ENCODE data around the gene CDC25C.

CDC25C gene

DNA sequence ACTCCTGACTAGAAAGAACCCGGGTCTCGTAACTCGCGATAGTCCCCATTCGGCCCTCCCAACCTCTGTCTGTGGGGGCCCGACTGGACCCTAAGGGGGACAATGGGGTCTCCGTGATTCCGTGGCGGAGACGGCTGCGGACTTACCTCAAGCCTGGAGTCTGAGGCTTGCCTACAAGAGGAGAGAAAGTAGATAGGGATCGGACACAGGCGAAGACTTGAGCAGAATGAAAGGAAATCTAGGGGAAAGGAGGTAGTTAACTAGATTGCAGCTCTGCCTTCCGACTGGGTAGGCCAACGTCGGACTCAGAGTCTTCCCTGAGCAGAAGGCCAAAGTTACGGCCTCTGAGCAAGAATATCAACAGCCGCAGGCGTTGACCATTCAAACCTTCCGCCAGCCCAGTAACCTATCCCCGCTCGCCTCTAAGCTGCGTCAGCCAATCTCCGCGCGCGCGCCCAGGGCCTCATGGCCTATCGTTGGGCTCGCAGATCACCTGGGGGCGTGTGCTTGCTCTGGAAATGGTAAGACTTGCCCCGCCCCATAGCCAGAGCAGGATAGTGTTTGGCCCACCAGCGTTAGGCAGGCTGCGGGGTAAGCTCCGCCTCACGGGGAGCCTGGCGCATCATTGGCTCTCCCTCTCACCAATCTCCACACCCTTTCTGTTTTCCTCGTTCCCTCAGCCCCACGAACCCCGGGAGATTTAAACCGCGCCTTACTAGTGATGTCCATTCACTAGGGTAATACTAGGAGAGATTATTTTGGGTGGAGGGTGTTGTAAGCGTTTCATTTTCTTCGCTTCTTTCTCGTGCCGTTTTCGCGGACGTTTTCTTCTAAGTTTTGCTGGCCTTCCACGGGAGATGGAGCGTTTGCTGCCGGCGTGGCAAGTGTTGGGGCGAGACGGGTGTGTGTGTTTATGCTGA, at the start of gene CDC25C:
Gene CDC25C, minus strand, starts transcription at position 356 of the 920 bp plus-strand sequence. CDS start 624 bp downstream, outside the sequence.
- peak; percentile 98 for DNase-seq

DNA sequence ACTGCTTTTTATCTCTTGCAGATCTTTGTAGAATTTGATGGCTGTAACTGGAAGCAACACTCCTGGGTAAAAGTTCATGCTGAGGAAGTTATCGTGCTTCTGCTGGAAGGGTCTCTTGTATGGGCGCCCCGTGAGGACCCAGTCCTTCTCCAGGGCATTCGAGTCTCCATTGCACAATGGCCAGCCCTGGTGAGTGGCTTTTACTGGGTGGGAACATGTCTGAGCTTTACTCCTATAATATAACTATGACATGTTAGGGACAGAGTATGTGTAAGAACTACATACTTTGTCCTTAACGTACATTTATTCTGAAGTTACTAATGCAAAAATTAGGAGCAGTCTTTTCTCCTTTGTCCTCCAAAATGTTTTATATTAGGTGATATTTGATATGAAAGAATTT, 41.0 kb upstream of the CDC25C start:
- DNase-seq = no peak

DNA sequence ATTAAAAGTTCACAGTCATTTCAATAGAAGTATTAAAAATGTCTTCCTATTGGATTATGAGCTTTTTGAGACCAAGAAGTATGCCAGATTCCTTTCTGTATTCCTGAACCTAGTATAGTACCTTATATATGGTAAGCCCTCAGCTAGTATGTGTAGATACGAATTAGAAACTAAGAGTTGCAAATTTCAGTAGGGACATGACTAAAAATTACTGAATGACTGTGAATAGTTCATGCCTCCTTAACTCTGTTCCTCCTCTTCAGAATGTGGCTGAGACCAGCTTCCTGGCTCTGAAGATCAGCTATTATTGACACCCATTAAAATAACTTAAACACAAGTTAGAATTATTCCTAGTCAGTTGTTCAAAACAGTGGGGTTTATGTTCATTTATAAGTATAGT, 40.6 kb upstream of the CDC25C start:
- DNase-seq = no peak

DNA sequence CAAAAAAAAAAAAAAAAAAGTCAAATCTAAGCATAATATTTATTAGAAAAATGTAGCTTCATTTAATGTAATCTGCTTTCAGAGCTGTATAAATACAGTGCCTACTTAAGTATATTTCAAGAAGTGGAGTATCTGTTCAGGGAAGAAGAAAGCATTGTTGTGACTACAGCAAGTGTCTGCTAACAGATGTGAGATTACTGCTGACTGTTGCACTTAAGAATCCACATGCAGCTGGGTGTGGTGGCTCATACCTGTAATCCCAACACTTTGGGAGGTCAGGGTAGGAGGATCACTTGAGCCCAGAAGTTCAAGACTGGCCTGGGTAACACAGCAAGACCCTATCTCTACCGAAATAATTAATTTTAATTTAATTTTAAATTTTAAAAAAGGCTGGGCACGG, 39.9 kb upstream of the CDC25C start:
- DNase-seq = no peak

DNA sequence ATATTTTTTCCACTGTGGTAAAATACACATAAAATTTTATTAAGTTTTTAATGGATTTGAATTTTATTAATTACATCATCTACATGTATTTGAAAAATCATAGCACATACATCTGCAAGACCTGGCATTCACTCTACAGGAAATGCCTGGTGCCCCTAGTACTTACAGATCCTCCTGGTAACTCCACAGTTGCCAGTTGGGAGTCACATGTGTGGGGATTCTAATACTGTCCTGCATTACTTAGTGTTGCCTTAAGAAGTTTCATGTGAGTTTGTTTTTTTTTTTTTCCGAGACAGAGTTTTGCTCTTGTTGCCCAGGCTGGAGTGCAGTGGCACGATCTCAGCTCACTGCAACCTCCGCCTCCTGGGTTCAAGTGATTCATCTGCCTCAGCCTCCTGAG, 38.9 kb upstream of the CDC25C start:
- no peak for DNase-seq

DNA sequence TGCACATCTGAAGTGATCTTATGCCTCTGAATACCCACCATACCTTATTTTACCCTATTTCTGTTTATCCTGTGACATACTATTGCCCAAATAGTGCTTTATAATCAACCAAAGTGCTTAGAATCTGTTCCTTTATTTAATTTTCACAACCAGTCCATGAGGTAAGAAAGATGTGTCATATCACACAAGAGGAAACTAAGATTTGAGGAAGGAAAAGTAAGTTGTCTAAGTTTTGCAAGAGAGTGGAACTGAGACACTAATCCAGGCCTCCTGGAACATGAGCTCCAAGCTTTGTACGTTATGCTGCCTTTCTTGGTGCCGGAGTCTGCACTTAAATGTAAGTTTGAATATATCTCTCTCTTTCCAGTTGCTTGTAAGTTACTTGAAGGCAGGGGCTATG, 38.1 kb upstream of the CDC25C start:
- no peak for DNase-seq

DNA sequence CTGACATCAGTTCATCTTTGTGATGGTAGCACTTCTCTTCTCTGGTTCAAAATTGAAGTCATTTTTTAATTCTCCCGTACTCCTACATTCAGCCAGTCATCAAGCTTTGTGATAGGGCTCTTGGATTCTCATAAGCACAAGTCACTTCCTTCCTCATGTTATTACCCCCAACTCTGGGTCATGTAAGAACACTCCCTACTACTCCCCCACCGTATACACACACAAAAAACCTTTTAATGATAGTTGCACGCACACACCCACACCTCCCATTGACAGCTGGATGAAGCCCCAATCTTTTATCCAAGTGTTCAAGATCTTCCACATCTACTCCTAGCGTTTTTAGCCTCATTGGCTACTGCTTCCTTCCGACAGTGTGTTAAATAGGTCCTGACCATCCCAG, 37.7 kb upstream of the CDC25C start:
- no peak for DNase-seq

DNA sequence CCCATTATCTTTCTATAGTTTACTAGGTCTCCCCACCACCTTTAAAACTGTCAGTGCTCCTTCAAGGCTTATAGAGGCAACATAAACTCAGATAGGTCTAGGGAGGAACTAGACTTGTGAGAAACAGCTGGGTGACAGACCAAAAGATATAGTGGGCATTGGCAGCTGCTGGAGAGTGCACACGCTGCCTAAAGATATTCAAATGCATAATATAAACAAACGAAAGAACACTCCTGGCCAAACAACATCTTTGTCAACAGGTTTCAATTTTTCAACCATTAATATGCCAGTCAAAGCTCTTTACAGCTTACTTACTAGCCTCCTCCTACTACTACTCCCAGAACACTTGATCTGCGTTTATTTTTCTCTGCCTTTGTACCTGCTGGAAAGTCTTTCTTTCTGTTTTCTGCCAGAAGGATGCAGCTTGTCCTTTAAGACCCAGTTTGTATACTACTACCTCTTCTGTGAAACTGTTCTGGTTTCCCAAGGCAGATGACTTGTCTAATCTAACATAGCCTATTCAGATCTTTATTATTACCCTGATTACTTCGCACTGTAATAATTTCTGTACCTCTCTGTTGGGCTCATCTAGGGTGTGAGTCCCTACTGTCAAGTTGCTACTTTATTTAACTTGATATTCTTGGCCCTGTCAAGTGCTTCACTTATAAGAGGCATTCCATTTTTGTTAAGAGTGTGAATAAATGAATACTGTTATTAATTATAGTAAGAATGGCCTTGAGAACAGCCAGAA, 35.2 kb upstream of the CDC25C start:
- no peak for DNase-seq

DNA sequence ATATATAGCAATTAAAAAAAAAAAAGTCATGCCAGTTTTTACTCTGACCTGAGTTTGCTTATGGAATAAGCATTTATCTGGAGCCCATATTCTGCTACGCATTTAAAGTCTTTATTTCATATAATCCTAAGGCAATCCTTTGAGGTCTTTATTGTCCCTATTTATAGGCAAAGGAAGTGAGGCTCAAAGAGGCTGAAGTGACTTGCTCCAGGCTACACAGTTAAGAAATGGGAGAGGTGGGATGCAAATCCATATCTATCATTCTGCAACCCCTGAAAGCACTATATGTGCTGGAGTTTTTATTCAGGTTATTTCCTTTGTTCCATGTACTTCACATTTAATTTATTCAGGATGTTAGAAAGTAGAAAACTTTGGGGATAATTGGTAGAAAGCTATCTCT, 33.0 kb upstream of the CDC25C start:
- DNase-seq = no peak

DNA sequence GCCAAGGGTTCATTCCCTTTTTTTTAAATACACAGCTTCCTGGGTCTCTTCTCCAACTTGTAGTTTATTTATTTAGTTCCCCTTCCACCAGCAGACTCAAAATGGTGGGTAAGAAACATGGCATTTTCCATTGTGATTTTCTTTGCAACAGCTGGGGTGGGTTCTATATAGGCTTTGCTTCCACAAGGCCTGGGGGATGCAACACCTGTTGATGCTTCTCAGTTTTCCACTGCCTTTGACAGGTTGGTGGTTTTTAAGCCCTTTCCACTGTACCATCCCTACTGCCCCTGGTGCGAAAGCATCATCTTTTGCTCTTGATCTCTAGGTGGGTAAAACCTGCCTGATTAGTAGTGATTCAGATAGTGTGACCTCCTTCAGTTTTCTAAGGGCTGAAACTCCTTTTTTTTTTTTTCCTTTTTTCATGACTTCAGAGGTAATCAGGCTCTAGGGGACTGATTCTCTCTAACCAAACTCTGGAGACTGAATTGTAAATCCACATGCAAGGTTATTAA, 29.4 kb upstream of the CDC25C start:
- DNase-seq = no peak

DNA sequence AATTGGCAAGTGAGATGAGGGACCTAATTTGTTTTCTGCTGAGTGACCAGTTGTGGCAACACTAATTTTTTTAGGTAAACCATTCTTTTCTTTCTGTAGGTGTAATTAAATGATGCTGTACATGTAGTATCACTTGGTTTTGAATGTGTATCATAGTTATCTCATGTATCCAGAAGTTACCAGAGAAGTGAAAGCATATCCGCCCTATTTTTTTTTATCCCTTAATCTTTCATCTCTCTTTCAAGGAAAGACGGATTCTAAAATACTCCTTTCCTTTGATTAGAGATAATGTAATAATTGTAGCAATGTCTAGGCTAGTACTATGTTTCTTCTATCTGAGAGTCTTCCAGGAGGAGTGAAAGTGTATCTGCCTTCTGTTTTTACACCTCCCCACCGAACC, 28.0 kb upstream of the CDC25C start:
- DNase-seq = no peak

DNA sequence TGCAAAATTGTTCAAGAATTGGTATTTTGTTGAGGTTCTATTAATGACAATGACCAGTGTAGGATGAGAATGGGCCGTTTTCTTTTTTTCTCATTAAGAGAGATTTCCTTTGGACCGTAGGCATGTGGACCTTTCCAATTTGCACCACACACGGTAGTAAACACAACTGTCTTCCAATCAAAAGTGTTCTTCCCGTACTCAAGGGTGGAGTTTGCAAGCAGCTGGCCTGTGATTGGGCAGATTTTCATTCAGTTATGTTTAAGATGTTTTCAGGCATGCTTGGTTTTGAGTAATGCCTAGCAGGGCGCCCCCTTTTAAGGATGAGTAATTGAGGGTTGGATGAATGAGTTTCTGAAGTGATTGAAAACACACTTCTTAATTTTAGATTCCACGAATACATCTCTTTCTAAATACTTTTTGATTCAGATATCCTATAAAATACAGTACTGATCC, 23.3 kb upstream of the CDC25C start:
- peak; percentile 33 for DNase-seq

DNA sequence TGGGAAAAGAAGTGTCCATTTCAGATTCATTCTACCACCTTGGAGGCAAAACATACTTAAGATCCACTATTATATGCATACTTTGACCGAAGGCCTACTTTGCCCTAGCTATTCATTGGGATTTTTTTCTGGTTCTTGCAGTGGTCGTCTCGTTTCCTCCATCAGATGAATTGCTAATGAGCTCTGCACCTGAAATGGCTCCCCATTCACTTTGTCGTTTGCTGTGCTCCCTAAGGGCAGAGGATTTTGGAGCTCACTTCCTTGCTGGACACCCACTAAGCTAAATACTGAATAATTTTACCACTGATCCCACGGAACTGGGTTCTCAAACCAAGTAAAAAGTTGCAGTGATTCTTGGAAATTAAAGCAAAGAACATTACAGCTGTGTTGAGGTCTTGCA, 22.8 kb upstream of the CDC25C start:
- no peak for DNase-seq

DNA sequence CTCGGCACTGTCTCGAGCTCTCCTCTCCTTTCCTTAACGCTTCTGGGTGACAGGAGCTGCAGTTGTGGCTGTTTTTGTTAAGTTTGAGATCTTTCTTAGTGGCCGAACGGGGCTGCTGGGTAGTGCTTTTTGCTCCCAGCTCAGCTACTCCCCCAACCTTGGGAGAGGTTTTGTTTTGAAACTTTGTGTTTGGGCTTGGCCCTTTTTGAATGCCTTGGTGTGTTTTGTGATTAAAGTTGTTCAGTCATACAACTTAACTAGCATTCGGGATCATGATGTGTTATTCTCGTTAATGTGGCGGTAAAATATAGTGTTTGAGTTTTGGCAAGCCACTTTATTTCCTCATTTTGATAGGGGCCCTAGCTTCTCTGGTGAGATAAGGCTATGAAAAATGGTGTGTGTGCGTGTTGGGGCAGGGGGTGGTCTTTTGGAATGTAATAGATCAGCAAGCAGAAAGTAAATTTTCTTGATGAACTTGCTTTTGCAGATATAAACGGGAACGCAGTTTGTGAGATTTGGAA, 22.0 kb upstream of the CDC25C start:
- no peak for DNase-seq

DNA sequence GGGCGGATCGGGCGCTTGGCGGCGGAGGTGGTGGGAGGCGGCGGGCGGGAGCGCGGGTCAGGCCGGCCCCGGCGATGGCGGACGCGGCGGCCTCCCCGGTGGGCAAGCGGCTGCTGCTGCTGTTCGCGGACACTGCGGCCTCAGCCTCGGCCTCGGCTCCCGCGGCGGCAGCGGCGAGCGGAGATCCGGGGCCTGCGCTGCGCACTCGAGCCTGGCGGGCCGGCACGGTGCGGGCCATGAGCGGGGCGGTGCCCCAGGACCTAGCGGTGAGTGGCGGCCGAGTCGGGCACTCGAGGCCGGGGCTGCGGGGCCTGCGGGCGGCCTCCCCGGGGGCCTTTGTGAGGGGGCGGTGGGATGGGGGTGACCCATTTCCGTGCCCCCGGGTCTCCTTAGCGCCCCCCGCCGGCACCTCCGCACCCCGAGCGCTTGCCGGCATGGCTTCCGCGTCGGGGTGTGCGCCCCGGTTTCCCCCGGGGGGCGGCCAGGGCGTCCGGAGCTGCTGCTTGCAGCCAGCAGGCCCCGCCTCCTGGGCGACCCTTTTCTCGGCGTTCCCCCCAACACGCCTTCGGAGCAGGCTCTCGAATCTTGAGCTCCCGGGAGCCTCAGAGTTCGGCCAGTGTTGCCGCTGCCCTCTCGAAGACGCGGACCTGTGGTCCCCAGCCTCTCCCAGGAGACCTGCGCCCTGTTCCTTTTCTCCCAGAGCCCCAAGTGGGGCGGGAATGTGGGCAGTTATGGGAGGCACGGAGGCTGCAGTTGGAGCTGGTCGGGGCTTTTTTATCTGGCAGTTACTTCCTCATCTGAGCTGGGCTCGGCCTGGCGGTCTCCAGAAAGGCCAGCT, 21.3 kb upstream of the CDC25C start:
- DNase-seq = no peak

DNA sequence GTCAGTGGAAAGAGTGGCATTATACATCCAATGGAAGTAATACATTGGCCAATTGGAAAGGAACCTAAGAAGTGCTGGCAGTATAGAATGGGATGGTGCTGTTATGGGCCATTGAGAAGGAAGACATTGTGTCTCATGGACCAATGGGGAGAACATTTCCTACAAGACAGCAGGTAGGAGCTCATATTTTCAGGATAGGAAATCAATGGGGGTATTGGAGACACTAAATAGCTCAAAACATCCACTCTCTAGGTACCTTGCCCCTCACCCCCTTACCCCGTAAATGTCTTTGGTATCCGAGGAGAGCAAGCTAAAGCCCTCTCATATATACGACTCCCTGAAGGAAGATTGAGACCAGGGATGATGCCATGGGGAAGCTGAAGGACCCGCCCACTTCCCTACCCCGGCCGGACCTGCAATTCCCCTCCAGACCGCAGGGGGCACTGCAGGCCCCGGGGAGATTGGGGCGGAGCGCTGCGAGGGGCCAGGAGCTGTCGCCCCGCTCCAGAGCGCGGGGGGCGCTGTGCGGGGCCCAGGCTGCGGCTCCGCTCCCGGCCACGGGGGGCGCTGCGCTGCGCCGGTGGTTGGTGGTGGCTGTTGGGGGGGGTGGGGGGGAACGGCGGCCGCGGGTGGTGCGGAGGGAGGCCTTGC, 20.6 kb upstream of the CDC25C start, which contains the start of gene KDM3B:
Gene KDM3B, plus strand, starts transcription at position 615 of the 651 bp plus-strand sequence. CDS start 111 bp downstream, outside the sequence.
- DNase-seq = peak; percentile 42

DNA sequence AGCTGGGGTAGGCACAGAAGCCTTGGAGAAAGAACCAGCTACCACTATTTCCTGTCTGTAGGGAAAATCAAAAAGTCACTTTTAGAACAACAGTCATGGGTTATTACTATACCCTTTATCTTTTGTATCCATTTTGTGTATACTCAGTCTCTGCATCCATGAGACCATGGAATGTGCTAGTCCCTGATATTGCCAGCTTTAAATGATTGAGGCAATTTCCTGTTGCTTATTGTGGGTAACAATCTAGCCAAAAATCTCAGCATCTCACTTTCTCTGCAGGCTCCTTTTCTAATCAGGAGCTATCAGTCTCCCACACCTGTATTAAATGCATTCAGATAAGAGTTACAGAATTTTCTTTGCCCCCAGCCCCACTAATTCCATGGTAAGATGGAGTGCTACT, 19.9 kb upstream of the CDC25C start:
- DNase-seq = no peak

DNA sequence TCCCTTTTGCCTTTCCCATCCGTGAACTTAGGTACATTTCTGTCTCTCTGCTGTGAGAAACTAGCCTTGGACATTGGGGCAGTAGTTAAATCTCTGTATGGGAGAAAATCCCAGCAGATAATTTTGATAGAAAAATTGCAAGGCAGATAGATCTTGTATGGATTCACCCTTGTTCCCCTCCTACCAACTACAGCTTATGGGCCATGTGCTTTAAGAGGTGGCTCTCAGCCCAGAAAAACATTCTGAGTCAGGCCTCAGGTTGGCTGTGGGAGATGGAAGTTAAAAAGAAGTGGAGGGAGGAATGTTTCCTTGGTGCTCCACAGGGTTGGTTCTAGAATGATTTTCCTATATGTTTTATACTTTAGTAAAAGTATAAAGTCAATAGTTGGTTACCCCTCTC, 19.5 kb upstream of the CDC25C start:
- no peak for DNase-seq

DNA sequence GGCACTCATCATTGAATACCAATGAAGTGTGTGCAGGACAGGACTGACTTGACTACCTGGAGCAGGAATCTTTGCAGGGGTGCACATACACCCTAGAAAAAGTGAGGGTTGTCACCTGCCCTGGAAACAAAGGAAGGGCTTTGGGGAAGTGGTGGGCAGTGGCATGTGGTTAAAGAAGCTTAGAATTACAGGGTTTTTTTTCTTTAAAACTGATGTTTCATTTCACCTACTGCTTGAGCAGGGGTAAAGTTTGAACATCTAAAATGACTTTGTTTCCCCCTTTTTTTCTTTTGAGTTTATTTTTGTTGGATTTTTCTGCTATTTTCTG, 18.9 kb upstream of the CDC25C start:
- DNase-seq = no peak

DNA sequence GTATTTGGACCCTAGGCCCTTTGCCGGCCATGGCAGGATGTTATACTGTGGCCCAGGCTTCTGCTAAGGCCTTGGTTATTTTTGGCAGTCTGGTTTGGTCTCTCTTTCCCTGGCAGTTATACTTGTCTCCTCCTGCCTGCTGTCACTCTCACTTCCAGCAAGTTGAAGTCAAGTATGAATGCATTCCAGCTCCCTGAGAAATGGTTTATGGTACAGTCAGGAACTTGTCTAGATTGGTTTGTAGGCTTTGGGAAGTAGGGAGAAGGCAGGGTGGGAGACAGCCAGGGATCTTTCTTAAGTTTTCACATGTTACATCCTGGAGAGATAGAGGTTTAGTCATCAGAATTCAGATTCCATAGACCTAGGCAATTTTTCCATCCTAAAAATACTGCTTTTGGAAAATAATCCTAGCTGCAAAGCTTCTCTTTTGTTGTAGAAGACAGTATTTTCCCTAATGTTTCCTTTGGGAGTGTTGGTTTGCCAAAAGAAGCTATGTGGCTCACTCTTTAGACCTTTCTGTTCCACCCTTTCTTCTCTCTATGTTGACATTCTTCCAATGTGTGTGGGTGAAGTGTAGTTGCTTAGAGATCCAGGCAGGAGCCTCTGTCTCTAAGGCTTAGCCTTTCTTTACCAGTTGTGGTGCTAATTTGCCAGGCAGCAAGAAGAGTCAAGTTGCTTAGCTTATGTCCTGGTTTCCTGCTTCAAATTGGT, 18.4 kb upstream of the CDC25C start:
- no peak for DNase-seq

DNA sequence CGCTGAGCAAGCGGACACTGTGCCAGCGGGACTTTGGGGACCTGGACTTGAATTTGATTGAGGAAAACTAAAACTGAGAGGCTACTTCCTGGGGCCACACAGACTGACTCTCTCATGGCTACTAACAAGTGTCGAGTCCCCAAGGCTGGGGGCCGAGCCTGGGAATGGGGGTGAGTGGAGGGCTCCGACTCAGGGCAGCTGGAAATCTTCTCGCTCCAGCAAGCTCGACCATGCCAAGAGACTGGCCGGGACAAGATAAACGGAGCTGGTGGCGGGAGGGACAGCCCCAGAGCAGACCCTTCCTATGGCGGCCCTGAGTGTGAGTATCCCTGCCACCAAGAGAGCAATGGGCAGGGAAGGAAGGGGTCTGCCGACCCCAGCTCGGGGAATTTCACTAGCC, 15.3 kb upstream of the CDC25C start:
- DNase-seq = no peak
